OCI-LY7 (cell line): ENCODE measurements around the gene POLR1C. TPM values are rescaled to one million over a fixed set of nuclear protein-coding genes. Genes with fewer than 3 reads are reported as not detected.

Experiments used
- BruUV-seq: library from RNA; stranded (reverse); fragments of 400-500 nt; replicated peaks from 2 replicates; lab custom pipeline; 2021; lab: Mats Ljungman, UMichigan
- CTCF ChIA-PET: fragments of 300-600 bp; sonication (Branson Sonifier 250); formaldehyde crosslinking; loops from one replicate; lab custom pipeline; 2022; ENCODE audit warnings: antibody characterized with exemption; ENCODE audit not compliant: unreplicated experiment; lab: Charles Lee
- POLR2A ChIA-PET: fragments of 300-600 bp; sonication (Branson Sonifier 250); formaldehyde crosslinking; loops from one replicate; lab custom pipeline; 2022; ENCODE audit warnings: antibody characterized with exemption; lab: Charles Lee
- DNase-seq: peaks from one replicate; pipeline ENCODE4 v3.0.0-alpha.2; 2015; ENCODE audit warnings: low spot score
- H2AFZ ChIP-seq: fragments of 200-600 bp; sonication (generic), shearing (Covaris generic); 2 replicates; pipeline ENCODE4 v1.6.1; 2014; ENCODE audit warnings: mild to moderate bottlenecking, antibody characterized with exemption, low read length, moderate library complexity
- H3K27ac ChIP-seq: fragments of 200-600 bp; sonication (generic); 2 replicates; pipeline ENCODE4 v1.5.1; 2014; ENCODE audit warnings: mixed run types, low read depth, mild to moderate bottlenecking, moderate library complexity, low read length, inconsistent platforms; ENCODE audit not compliant: poor library complexity, severe bottlenecking
- H3K36me3 ChIP-seq: fragments of 200-600 bp; sonication (generic); 2 replicates; pipeline ENCODE4 v1.6.1; 2014; ENCODE audit warnings: mild to moderate bottlenecking, antibody characterized with exemption, low read length, moderate library complexity, mixed read lengths; ENCODE audit not compliant: insufficient read depth
- H3K4me1 ChIP-seq: fragments of 200-600 bp; sonication (generic); 2 replicates; pipeline ENCODE4 v1.5.1; 2014; ENCODE audit warnings: mild to moderate bottlenecking, low read length; ENCODE audit not compliant: insufficient read depth, poor library complexity, severe bottlenecking
- H3K4me2 ChIP-seq: fragments of 200-600 bp; sonication (generic); 2 replicates; pipeline ENCODE4 v1.6.1; 2014; ENCODE audit warnings: mild to moderate bottlenecking, low read length
- H3K4me3 ChIP-seq: fragments of 200-600 bp; sonication (generic); 2 replicates; pipeline ENCODE4 v1.5.1; 2014; ENCODE audit warnings: mild to moderate bottlenecking, low read depth, low read length; ENCODE audit not compliant: poor library complexity, severe bottlenecking
- H3K79me2 ChIP-seq: fragments of 200-600 bp; sonication (generic); 2 replicates; pipeline ENCODE4 v1.6.1; 2016; ENCODE audit warnings: low read depth, mild to moderate bottlenecking, low read length, moderate library complexity, mixed read lengths; ENCODE audit not compliant: insufficient read depth
- H3K9me2 ChIP-seq: fragments of 200-600 bp; sonication (generic); 2 replicates; pipeline ENCODE4 v1.6.1; 2016; ENCODE audit warnings: mild to moderate bottlenecking, low read length, mixed read lengths; ENCODE audit not compliant: insufficient read depth
- H3K9me3 ChIP-seq: fragments of 200-600 bp; sonication (generic); 2 replicates; pipeline ENCODE4 v1.6.1; 2014; ENCODE audit warnings: mild to moderate bottlenecking, mixed run types, low read length, mixed read lengths
- H4K20me1 ChIP-seq: fragments of 200-600 bp; sonication (generic); 2 replicates; pipeline ENCODE4 v1.6.1; 2014; ENCODE audit warnings: mild to moderate bottlenecking, antibody characterized with exemption, low read length, moderate library complexity, mixed read lengths; ENCODE audit not compliant: insufficient read depth
- EZH2phosphoT487 ChIP-seq: fragments of 200-600 bp; sonication (generic); IDR thresholded peaks from 2 replicates; pipeline ENCODE4 v1.6.1; 2018; ENCODE audit warnings: low read depth, borderline replicate concordance, mild to moderate bottlenecking, mixed run types, antibody characterized with exemption, low read length, moderate library complexity, mixed read lengths
- intact Hi-C: fragments of 100-400 bp; cut with micrococcal nuclease; formaldehyde crosslinking; loops from one replicate; pipeline ENCODE4 v1.10.0; 2022; ENCODE audit not compliant: unreplicated experiment
- total RNA-seq, 2 experiments: library from RNA; depleted of rRNA in 1 of 2; stranded (reverse); fragments of >200 nt in 1 of 2; shearing (Covaris generic) in 1 of 2; gene quantifications; 2 replicates each; pipeline ENCODE4 v1.2.3, GENCODE V29; 2014 to 2022
- TF ChIP-seq, protein P1 (sequence below): fragments of 200-600 bp; sonication (generic); conservative IDR thresholded peaks from 2 replicates; pipeline ENCODE4 v1.5.1; 2014; ENCODE audit warnings: mild to moderate bottlenecking, antibody characterized with exemption, low read length, moderate library complexity, mixed read lengths

Gene POLR1C
- total RNA-seq, 2 experiments from 2014 or later, result 40.7 to 41.2 TPM

DNA sequence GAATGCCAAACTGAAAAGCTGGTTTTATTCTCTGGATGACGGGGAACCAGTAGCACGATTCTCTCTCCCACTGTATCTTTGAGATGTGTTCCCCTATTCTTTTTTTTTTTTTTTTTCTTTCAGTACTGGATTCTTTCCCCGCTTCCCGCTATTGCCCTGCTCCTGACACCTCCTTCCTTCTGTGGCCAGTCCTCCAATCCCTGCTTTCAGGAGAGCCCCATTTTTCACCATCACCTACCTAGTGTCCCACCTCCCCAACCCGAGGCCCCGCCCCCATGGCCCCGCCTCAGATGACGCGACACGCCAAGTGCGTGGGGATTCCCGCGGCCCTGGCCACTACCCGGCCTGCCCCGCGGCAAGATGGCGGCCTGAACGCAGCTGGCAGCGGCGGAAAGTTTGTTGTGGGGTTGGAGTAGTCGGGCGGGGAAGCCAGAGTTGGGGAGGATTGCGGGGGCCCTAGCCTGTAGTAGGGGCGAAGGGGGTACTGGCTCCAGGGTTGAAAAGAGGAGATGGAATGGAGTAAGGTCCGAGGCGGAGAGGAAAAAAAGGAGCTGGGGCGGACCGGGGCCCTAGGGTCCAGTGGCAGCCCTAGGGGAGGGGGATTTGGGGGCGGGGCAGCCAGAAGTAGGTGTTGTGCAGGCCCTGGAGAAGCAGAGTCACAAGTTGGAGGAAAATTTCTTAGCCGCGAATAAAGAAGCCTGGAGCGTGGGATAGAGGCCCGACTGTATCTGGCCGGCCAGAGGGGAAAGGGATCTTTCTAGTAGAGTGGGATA lies 39.5 kb upstream of the POLR1C start, which contains the start of gene TJAP1:
TSS of gene TJAP1 (plus strand) at position 336 of the 773 bp plus-strand sequence. CDS start 21,432 bp downstream, outside the sequence.
- no peak for TF ChIP-seq EZH2phosphoT487
- TF ChIP-seq, protein P1, sequence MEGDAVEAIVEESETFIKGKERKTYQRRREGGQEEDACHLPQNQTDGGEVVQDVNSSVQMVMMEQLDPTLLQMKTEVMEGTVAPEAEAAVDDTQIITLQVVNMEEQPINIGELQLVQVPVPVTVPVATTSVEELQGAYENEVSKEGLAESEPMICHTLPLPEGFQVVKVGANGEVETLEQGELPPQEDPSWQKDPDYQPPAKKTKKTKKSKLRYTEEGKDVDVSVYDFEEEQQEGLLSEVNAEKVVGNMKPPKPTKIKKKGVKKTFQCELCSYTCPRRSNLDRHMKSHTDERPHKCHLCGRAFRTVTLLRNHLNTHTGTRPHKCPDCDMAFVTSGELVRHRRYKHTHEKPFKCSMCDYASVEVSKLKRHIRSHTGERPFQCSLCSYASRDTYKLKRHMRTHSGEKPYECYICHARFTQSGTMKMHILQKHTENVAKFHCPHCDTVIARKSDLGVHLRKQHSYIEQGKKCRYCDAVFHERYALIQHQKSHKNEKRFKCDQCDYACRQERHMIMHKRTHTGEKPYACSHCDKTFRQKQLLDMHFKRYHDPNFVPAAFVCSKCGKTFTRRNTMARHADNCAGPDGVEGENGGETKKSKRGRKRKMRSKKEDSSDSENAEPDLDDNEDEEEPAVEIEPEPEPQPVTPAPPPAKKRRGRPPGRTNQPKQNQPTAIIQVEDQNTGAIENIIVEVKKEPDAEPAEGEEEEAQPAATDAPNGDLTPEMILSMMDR, result no peak
- Histone ChIP-seq H4K20me1 (no peaks in the 10 kb centered on the region), H3K27ac (no peak within 1 kb of the TSS), H3K36me3 (no peaks in the 10 kb centered on the region), H3K4me1 (peaks cover 18% of the 10 kb centered on the region), H3K79me2 (peaks cover 8% of the 10 kb centered on the region; the same call in 1 of the 2 replicates), H3K4me3 (peak within 1 kb of the TSS; percentile 82), H3K9me3 (no peaks in the 10 kb centered on the region), H3K9me2 (no peaks in the 10 kb centered on the region), H3K4me2 (peak within 1 kb of the TSS; percentile 89), H2AFZ (peak within 1 kb of the TSS; percentile 96)
- ChIA-PET CTCF (interaction anchor here (0.7 kb wide), 1 partner anchor 1309 kb away, joined by 7 read pairs; no protein-coding TSS in a partner anchor), POLR2A (interaction anchor here (0.6 to 2.1 kb wide), 13 partner anchors 9 to 483 kb away, joined by 3 to 6 read pairs (median 3); partner anchors contain the start of gene ZNF318)
- peak; percentile 90 for DNase-seq
- intact Hi-C loops, result loop anchor here (5.0 kb wide), 1 partner anchor 305 kb away; the partner anchor contains the start of gene SRF
- BruUV-seq, result no TSS peak

DNA sequence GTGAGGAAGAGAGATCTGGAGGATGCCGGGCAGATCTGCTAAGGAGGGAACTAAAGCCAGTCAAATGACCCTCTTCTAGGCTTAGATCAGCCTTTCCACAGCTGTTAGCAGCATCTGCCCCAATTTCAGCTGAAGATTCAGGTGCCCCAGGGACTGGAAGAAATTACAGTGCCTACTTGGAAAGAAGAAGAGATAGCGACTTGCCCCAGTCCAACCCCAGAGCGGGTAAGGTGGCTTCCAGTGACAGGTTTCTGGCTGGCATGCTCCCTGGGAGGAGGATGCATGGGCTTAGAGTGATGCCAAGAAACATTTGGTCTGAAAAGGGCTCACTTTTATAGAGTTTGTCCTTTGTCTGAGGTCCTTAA lies 38.9 kb upstream of the POLR1C start:
- Histone ChIP-seq H3K36me3 (no peaks in the 10 kb centered on the region), H2AFZ (peak overlapping the region; percentile 96), H4K20me1 (no peaks in the 10 kb centered on the region), H3K9me2 (no peaks in the 10 kb centered on the region), H3K79me2 (peaks cover 8% of the 10 kb centered on the region; the same call in 1 of the 2 replicates), H3K4me2 (peak overlapping the region; percentile 89), H3K27ac (no peak overlapping the region), H3K4me1 (peaks cover 18% of the 10 kb centered on the region), H3K4me3 (peak overlapping the region; percentile 82), H3K9me3 (no peaks in the 10 kb centered on the region)
- CTCF ChIA-PET, result no interaction called here
- POLR2A ChIA-PET, result interaction anchor here (0.7 to 2.1 kb wide), 9 partner anchors 8 to 108 kb away, joined by 3 to 6 read pairs (median 3); partner anchors contain the start of gene ZNF318
- DNase-seq, result peak; percentile 17
- no peak for TF ChIP-seq EZH2phosphoT487
- TF ChIP-seq, protein P1, result no peak
- intact Hi-C loops, result loop anchor here (5.0 kb wide), 1 partner anchor 306 kb away; the partner anchor contains the start of gene SRF
- no TSS peak for BruUV-seq
